ENCODE results near the gene INTS11.

Gene INTS11

GRCh38 chr1:1343811-1344421, 19.5 kb upstream of the INTS11 start:
- DNase-seq (ENCODE audit: low read depth, low spot score): no peak

GRCh38 chr1:1342584-1343115, 18.2 kb upstream of the INTS11 start:
- DNase-seq (ENCODE audit: low read depth, low spot score): no peak

DNA sequence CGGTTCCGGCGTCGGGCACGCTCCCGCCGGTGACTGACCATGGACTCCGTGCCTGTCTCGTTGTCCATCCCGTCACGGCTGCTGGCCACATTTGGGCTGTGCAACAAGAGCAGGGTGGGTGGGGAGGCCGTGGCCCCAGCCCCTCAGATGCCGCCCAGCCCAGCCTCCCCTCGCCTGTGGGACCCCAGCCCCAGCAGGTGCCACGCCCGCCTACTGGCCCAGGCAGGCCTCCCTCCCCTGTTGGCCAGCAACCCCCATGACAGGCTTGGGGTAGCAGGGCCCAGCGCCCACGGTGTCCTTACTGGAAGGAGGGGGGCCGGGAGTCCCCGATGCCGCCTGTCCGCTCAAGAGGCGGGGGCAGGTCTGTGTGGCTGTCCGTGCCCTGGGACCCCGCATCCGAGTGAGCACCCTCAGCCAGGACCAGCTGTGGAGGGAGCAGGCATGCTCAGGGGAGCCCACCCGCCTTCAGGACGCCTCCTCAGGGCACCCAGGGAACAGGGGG, 17.7 kb upstream of the INTS11 start:
- DNase-seq (ENCODE audit: low read depth, low spot score): no peak

- DNase-seq (ENCODE audit: low read depth, low spot score): no peak
Observed at GRCh38 chr1:1341549-1342021, 17.1 kb upstream of the INTS11 start.

DNA sequence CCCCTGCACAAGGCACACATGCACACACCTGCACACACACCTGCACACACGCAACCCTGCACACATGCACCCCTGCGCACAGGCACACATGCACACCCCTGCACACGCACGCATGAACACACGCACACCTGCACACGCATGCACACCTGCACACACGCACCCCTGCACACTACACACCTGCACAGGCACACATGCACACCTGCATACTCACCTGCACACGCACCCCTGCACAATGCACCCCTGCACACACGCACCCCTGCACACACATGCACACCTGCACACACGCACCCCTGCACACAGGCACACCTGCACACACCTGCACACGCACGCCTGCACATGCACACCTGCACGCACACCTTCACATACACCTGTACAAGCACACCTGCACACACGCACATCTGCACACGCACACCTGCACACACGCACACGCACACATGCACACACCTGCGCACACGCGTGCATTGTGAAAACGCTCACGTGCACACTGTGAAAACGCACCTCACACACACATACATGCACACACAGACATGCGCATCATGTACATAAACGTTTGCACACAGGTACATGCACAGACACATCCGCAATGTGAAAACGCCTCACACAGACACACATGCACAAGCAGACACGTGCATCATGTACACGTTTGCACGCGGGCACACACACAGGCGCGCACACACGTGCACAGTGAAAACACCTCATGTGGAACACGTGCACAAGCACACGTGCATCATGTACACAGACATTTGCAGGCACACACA, 16.5 kb upstream of the INTS11 start:
- DNase-seq (ENCODE audit: low read depth, low spot score): no peak

DNA sequence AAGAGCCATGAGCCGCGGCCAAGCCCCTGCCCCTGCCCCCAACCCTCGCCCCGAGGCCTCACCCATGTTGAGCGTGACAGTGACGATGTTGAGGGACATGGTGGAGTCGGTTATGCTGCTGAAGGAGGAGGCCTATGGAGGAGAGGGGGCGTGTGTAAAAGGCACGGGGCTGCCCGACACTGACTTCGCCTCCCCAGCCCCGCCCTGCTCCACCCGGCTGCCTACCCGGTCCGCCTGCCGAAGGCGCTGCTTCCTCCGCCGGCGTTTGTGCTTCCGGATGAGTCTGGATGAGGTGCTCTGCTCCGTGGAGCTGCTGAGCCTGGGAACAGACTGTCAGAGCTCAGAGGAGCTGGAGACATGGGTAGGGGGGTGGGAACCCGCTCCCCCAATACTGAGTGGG, 15.7 kb upstream of the INTS11 start:
- no peak for DNase-seq (ENCODE audit: low read depth, low spot score)

DNA sequence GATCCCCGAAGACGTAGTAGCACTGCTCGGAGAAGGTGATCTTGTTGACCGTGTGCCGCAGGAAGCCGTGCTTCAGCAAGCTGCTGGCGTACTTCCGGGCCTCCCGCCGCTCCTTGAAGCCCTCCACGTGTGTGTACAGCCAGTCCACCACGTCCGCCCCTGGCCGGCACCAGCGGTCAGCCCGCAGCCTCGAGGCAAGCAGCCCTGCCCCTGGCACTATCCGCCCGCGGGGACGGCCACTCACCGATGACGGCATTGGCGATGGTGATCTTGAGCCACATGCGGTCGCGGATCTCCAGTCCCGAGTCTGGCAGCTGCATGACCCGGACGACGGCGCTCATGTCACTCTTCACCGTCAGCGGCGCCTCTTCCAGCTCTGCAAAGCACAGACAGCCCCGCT, 13.8 kb upstream of the INTS11 start:
- no peak for DNase-seq (ENCODE audit: low read depth, low spot score)

DNA sequence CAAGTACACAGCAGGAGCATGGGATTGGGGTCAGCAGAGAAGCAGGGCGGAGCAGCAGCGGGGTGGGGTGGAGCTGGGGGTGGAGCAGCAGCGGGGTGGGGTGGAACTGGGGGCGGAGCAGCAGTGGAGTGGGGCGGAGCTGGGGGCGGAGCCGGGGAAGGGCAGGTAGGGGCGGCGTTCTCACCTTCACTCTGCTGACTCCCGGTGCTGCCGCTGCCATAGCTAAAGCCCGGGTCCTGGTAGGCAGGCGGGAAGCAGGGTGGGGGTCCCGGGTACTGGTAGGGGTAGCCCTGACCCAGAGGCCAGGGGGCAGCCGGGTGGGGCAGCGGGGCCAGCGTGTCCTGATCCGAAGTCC, 13.3 kb upstream of the INTS11 start:
- DNase-seq (ENCODE audit: low read depth, low spot score): no peak

- DNase-seq (ENCODE audit: low read depth, low spot score): no peak
Observed at GRCh38 chr1:1336931-1337792, 12.7 kb upstream of the INTS11 start.

GRCh38 chr1:1336446-1336845, 12.0 kb upstream of the INTS11 start:
- no peak for DNase-seq (ENCODE audit: low read depth, low spot score)

GRCh38 chr1:1335792-1336248, 11.4 kb upstream of the INTS11 start:
- no peak for DNase-seq (ENCODE audit: low read depth, low spot score)

- DNase-seq (ENCODE audit: low read depth, low spot score): no peak
Observed at GRCh38 chr1:1335283-1335682, 10.8 kb upstream of the INTS11 start.

DNA sequence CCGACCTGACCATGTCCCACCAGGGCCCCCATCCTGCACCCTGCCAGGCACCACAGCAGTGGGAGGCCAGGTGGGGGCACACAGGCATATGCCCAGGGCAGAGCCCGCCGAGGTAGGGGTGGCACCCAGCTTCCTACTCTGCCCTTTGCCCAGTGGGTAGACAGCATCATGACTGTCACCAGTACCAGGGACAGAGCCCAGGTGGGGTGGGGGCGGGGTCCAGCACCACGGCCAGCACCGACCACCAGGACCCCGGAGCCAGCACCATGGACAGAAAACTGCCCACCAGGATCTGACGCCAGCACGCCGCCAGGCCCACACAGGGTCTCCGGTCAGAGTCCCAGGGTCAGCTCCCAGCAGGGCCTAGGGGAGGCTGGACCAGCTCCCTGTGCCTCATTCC, 10.4 kb upstream of the INTS11 start:
- peak; percentile 83 for DNase-seq (ENCODE audit: low read depth, low spot score)

- DNase-seq (ENCODE audit: low read depth, low spot score): no peak
Observed at GRCh38 chr1:1333551-1334241, 9.2 kb upstream of the INTS11 start.

- no peak for DNase-seq (ENCODE audit: low read depth, low spot score)
Observed at GRCh38 chr1:1332774-1333480, 8.5 kb upstream of the INTS11 start.

DNA sequence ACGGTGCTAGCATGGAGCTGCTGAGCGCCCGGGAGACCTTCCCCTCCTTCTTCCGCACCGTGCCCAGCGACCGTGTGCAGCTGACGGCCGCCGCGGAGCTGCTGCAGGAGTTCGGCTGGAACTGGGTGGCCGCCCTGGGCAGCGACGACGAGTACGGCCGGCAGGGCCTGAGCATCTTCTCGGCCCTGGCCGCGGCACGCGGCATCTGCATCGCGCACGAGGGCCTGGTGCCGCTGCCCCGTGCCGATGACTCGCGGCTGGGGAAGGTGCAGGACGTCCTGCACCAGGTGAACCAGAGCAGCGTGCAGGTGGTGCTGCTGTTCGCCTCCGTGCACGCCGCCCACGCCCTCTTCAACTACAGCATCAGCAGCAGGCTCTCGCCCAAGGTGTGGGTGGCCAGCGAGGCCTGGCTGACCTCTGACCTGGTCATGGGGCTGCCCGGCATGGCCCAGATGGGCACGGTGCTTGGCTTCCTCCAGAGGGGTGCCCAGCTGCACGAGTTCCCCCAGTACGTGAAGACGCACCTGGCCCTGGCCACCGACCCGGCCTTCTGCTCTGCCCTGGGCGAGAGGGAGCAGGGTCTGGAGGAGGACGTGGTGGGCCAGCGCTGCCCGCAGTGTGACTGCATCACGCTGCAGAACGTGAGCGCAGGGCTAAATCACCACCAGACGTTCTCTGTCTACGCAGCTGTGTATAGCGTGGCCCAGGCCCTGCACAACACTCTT, 7.7 kb upstream of the INTS11 start:
- no peak for DNase-seq (ENCODE audit: low read depth, low spot score)

GRCh38 chr1:1331068-1331965, 6.9 kb upstream of the INTS11 start, which contains the start of gene TAS1R3:
TAS1R3 (plus strand) TSS chr1:1331280; CDS start chr1:1331346, 66 bp downstream.
- DNase-seq (ENCODE audit: low read depth, low spot score): no peak

DNA sequence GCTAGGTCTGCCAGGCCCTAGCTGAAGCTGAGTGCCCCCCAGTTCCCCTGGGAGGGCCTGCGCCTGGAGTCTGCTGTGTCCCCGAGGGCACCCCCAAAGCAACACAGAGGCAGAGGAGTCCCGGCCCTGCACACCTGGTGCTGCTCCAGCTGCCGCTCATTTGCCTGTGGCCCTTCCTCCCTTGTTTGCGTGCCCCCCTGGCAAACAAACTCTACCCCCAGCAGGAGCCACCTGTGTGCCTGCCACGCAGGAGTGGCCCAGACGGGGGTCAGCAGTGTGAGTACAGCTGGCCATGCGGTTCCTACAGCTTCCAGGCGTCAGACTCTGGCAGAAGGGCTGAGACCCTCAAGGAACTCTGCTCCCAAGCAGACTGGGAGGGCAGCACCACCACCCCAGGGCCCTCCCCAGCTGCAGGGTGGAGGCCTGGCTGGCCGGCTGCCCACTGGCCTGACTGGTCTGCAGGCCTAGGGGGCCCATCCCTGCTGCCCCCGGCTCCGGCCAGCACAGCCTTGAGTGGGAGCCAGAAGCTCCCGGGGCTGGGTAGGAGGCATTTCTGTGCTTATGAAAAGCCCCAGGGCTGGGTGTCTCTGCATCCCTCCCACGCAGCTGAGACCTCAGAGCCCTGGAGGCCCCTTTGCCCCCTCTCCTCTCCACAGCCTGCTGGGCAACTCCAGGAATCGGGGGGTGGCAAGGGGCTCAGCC, 6.1 kb upstream of the INTS11 start:
- DNase-seq (ENCODE audit: low read depth, low spot score): no peak
